ENCODE data around the gene RNF6.
"Not testable (repeated sequence)": the region's sequence is repeated elsewhere in the genome, so short reads cannot be mapped to it uniquely, and the experiment has no call there.

RNF6 gene

GRCh38 chr13:26221721-26222519, at the start of gene RNF6:
Gene RNF6, minus strand, starts transcription at chr13:26222314. Its CDS starts 2,665 bp downstream, at chr13:26219649.
- peak; percentile 100 for DNase-seq

- no peak for DNase-seq
These were observed 48.6 kb upstream of the RNF6 start for GRCh38 chr13:26270707-26271106.

GRCh38 chr13:26266311-26266710, 44.2 kb upstream of the RNF6 start:
- peak; percentile 14 for DNase-seq

GRCh38 chr13:26262156-26262555, 40.0 kb upstream of the RNF6 start:
- DNase-seq: no peak

- no peak for DNase-seq
These were observed 37.5 kb upstream of the RNF6 start for GRCh38 chr13:26259634-26260033.

- DNase-seq: no peak
These were observed 34.9 kb upstream of the RNF6 start for GRCh38 chr13:26257049-26257448.

- DNase-seq: peak; percentile 68
These were observed 33.7 kb upstream of the RNF6 start for GRCh38 chr13:26255691-26256277.

- DNase-seq: peak; percentile 9
These were observed 33.0 kb upstream of the RNF6 start for GRCh38 chr13:26255115-26255514.

- DNase-seq: peak; percentile 49
These were observed 32.5 kb upstream of the RNF6 start for GRCh38 chr13:26254583-26255111.

- DNase-seq: peak; percentile 95
These were observed 31.9 kb upstream of the RNF6 start, which contains the start of gene CDK8 for GRCh38 chr13:26253787-26254582. Gene CDK8, plus strand, starts transcription at chr13:26254129. Its CDS starts 513 bp downstream, at chr13:26254642.

GRCh38 chr13:26253262-26253786, 31.2 kb upstream of the RNF6 start:
- DNase-seq: peak; percentile 15

- not testable (repeated sequence) for DNase-seq
These were observed 29.9 kb upstream of the RNF6 start for GRCh38 chr13:26252006-26252405.

GRCh38 chr13:26249551-26249950, 27.4 kb upstream of the RNF6 start:
- DNase-seq: no peak

GRCh38 chr13:26247608-26248007, 25.5 kb upstream of the RNF6 start:
- DNase-seq: peak; percentile 91

- DNase-seq: no peak
These were observed 24.9 kb upstream of the RNF6 start for GRCh38 chr13:26247011-26247410.

GRCh38 chr13:26246154-26246553, 24.0 kb upstream of the RNF6 start:
- DNase-seq: no peak

GRCh38 chr13:26236296-26236695, 14.2 kb upstream of the RNF6 start:
- DNase-seq: no peak

- DNase-seq: peak; percentile 18
These were observed 8.6 kb upstream of the RNF6 start for GRCh38 chr13:26230703-26231102.

- no peak for DNase-seq
These were observed 7.0 kb upstream of the RNF6 start for GRCh38 chr13:26229080-26229615.

- no peak for DNase-seq
These were observed 6.0 kb upstream of the RNF6 start for GRCh38 chr13:26228096-26228495.

GRCh38 chr13:26227166-26227971, 5.3 kb upstream of the RNF6 start:
- peak; percentile 64 for DNase-seq
